ENCODE results near the gene CRLF3.
A peak's percentile ranks its signal among the peaks of the same experiment; 100 is the strongest.

The CRLF3 gene, protein sequence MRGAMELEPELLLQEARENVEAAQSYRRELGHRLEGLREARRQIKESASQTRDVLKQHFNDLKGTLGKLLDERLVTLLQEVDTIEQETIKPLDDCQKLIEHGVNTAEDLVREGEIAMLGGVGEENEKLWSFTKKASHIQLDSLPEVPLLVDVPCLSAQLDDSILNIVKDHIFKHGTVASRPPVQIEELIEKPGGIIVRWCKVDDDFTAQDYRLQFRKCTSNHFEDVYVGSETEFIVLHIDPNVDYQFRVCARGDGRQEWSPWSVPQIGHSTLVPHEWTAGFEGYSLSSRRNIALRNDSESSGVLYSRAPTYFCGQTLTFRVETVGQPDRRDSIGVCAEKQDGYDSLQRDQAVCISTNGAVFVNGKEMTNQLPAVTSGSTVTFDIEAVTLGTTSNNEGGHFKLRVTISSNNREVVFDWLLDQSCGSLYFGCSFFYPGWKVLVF

DNA sequence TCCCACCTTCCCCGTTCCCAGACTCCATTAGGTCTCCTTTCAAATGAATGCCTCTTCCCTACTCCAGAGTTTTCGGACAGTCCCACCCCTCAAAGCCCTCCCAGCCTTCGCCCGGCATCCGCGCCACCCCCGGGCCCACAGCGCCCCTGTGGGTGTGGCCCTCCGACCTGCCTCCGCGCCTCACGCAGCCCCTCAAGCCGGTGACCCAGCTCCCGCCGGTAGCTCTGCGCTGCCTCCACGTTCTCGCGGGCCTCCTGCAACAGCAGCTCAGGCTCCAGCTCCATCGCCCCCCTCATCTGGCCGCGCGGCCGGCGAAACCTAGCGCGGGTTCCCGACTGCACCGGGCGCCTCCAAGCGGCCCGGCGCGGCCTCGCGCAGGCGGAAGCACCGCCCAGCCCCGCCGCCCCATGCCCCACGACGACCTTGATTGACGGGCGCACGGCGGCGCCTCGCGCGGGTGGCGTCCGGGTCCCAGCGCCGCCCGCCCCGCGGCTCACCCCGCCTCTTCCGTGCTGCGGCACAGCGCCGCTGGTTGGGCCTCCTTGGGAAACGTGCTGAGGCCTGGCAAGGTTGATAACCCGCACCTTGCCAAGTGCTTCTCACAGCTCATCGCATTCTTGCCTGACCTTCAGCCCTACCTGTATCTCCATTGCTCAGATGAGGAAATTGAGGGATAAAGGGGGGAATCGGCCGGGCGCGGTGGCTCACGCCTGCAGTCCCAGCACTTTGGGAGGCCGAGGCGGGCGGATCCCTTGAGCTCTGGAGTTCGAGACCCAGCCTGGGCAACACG lies at the start of gene CRLF3:
Gene CRLF3 (minus strand): TSS at position 337 of the 790 bp plus-strand sequence. CDS start 41 bp downstream, at position 296.
- peak within 1 kb of the TSS; percentile 84 for H3K9ac ChIP-seq
- peak within 1 kb of the TSS; percentile 98 for H2AFZ ChIP-seq (ENCODE audit: low read depth)
- H3K27me3 ChIP-seq (ENCODE audit: insufficient read depth, low read depth), result no peaks in the 10 kb centered on the region
- no peak within 1 kb of the TSS for H3K4me3 ChIP-seq (IDR thresholded peaks at IDR 0.05; ENCODE audit: insufficient read depth, low read depth, low read length)
- TF ChIP-seq, protein P1, sequence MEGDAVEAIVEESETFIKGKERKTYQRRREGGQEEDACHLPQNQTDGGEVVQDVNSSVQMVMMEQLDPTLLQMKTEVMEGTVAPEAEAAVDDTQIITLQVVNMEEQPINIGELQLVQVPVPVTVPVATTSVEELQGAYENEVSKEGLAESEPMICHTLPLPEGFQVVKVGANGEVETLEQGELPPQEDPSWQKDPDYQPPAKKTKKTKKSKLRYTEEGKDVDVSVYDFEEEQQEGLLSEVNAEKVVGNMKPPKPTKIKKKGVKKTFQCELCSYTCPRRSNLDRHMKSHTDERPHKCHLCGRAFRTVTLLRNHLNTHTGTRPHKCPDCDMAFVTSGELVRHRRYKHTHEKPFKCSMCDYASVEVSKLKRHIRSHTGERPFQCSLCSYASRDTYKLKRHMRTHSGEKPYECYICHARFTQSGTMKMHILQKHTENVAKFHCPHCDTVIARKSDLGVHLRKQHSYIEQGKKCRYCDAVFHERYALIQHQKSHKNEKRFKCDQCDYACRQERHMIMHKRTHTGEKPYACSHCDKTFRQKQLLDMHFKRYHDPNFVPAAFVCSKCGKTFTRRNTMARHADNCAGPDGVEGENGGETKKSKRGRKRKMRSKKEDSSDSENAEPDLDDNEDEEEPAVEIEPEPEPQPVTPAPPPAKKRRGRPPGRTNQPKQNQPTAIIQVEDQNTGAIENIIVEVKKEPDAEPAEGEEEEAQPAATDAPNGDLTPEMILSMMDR (conservative IDR thresholded peaks at IDR 0.05; ENCODE audit: low read depth, low read length), result 0 out of 2 replicates have a peak, but pooled peaks have one; percentile 41
- peaks cover 45% of the 10 kb centered on the region for H3K79me2 ChIP-seq (ENCODE audit: insufficient read depth, low read depth)
- H3K36me3 ChIP-seq (ENCODE audit: insufficient read depth), result no peaks in the 10 kb centered on the region
- peak within 1 kb of the TSS; percentile 45 for H3K27ac ChIP-seq
- no peaks in the 10 kb centered on the region for H4K20me1 ChIP-seq (ENCODE audit: insufficient read depth)
- peaks cover 28% of the 10 kb centered on the region for H3K4me1 ChIP-seq (ENCODE audit: low read depth, poor library complexity, severe bottlenecking)
- H3K4me2 ChIP-seq, result peak within 1 kb of the TSS; percentile 98

DNA sequence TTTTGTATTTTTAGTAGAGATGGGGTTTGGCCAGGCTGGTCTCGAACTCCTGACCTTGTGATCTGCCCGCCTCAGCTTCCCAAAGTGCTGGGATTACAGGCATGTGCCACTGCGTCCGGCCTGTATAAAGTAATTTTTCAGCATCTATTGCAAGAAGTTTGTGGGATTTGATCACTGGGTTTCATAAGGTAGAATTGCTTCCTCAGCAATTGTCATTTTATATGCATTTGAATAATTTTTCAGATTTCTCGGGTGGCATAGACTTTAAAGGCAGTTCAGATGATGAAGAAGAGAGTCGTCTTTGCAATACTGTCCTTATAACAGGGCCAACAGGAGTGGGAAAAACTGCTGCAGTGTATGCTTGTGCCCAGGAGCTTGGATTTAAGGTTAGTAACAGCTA lies 44.5 kb upstream of the CRLF3 start:
- TF ChIP-seq, protein P1 (conservative IDR thresholded peaks at IDR 0.05; ENCODE audit: low read depth, low read length), result no peak
- Histone ChIP-seq H3K27ac (no peak overlapping the region), H3K4me2 (no peak overlapping the region), H3K9ac (no peak overlapping the region), H3K4me3 (IDR thresholded peaks at IDR 0.05; ENCODE audit: insufficient read depth, low read depth, low read length) (no peak overlapping the region), H2AFZ (ENCODE audit: low read depth) (no peak overlapping the region), H4K20me1 (ENCODE audit: insufficient read depth) (no peaks in the 10 kb centered on the region), H3K36me3 (ENCODE audit: insufficient read depth) (peaks cover 6% of the 10 kb centered on the region), H3K79me2 (ENCODE audit: insufficient read depth, low read depth) (no peaks in the 10 kb centered on the region), H3K27me3 (ENCODE audit: insufficient read depth, low read depth) (no peaks in the 10 kb centered on the region), H3K4me1 (ENCODE audit: low read depth, poor library complexity, severe bottlenecking) (no peaks in the 10 kb centered on the region)

DNA sequence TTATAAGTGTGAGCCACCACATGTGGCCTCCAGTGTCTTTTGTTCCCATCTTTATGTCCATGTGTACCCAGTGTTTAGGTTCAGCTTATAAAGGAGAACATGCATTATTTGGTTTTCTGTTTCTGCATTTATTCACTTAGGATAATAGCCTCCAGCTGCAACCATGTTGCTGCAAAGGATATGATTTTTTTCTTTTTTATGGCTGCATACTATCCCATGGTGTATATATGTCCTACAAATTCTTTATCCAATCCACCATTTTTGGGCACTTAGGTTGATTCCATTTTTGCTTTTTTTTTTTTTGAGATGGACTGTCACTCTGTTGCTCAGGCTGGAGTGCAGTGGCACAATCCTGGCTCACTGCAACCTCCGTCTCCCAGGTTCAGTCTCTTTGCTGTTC lies 40.1 kb upstream of the CRLF3 start:
- no peaks in the 10 kb centered on the region for H3K4me1 ChIP-seq (ENCODE audit: low read depth, poor library complexity, severe bottlenecking)
- H3K36me3 ChIP-seq (ENCODE audit: insufficient read depth), result peaks cover 6% of the 10 kb centered on the region
- H3K79me2 ChIP-seq (ENCODE audit: insufficient read depth, low read depth), result no peaks in the 10 kb centered on the region
- no peak overlapping the region for H3K27ac ChIP-seq
- H2AFZ ChIP-seq (ENCODE audit: low read depth), result no peak overlapping the region
- H3K27me3 ChIP-seq (ENCODE audit: insufficient read depth, low read depth), result no peaks in the 10 kb centered on the region
- H3K9ac ChIP-seq, result no peak overlapping the region
- no peak overlapping the region for H3K4me3 ChIP-seq (IDR thresholded peaks at IDR 0.05; ENCODE audit: insufficient read depth, low read depth, low read length)
- TF ChIP-seq, protein P1 (conservative IDR thresholded peaks at IDR 0.05; ENCODE audit: low read depth, low read length), result no peak
- H4K20me1 ChIP-seq (ENCODE audit: insufficient read depth), result no peaks in the 10 kb centered on the region
- H3K4me2 ChIP-seq, result no peak overlapping the region

DNA sequence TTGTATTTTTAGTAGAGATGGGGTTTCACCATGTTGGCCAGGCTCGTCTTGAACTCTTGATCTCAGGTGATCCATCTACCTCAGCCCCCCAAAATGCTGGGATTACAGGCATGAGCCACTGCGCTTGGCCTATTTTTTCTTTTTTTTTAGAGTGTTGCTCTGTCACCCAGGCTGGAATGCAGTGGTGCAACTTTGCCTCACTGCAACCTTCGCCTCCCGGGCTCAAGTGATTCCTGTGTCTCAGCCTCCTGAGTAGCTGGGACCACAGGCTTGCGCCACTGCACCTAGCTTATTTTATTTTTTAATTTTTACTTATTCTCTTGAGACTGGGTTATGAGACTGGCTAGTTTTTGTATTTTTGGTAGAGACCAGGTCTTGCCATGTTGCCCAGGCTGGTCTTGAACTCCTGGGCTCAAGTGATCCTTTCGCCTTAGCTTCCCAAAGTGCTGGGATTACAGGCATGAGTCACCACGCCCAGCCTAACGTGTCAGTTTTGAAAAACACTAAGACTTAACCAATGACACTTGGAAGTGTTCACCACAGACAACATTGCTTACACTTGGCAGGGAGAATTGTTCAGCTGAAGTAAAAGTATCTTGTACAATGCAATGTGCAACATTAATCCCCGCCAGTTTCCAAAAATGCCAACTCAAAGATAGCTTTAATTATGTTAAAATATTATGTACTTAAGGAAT lies 34.2 kb upstream of the CRLF3 start:
- Histone ChIP-seq H3K36me3 (ENCODE audit: insufficient read depth) (peaks cover 9% of the 10 kb centered on the region; the same call in 1 of the 2 replicates), H3K27me3 (ENCODE audit: insufficient read depth, low read depth) (no peaks in the 10 kb centered on the region), H3K4me1 (ENCODE audit: low read depth, poor library complexity, severe bottlenecking) (no peaks in the 10 kb centered on the region), H3K4me2 (no peak overlapping the region), H3K4me3 (IDR thresholded peaks at IDR 0.05; ENCODE audit: insufficient read depth, low read depth, low read length) (no peak overlapping the region), H3K9ac (no peak overlapping the region), H3K27ac (no peak overlapping the region), H3K79me2 (ENCODE audit: insufficient read depth, low read depth) (no peaks in the 10 kb centered on the region), H4K20me1 (ENCODE audit: insufficient read depth) (no peaks in the 10 kb centered on the region), H2AFZ (ENCODE audit: low read depth) (no peak overlapping the region)
- TF ChIP-seq, protein P1 (conservative IDR thresholded peaks at IDR 0.05; ENCODE audit: low read depth, low read length), result no peak
